Endometrium (tissue), 2 donors: ENCODE measurements around the gene BID.
"Not testable (repeated sequence)": the region's sequence is repeated elsewhere in the genome, so short reads cannot be mapped to it uniquely, and the experiment has no call there.

Source experiments
- FAIRE-seq: peaks from 2 replicates; lab custom pipeline; 2012; peaks lifted over from hg19 to GRCh38; lab: Jason Lieb, UNC
- donor health status: control.
- donor health status: control.

The BID gene

GRCh38 chr22:17699696-17700340 lies 74.5 kb downstream of the BID start:
- FAIRE-seq = no peak

DNA sequence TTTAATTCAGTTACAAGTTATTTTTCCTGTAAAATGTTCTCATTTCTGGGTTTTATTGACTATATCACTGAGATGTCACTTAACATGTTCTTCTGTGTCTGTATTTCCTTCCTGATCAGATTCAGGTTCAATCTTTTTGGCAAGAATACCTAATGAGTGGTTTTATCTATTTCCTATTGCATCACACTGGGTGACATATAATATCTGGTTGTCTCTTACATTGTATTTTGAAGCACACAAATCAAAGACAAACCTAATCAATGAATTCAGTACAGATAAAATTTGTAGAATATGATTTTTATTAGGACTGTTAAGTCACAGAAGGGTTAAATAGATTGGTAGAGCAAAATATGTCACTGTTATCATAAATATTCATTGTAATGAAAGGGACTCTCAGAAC lies 75.3 kb downstream of the BID start:
- FAIRE-seq = no peak

DNA sequence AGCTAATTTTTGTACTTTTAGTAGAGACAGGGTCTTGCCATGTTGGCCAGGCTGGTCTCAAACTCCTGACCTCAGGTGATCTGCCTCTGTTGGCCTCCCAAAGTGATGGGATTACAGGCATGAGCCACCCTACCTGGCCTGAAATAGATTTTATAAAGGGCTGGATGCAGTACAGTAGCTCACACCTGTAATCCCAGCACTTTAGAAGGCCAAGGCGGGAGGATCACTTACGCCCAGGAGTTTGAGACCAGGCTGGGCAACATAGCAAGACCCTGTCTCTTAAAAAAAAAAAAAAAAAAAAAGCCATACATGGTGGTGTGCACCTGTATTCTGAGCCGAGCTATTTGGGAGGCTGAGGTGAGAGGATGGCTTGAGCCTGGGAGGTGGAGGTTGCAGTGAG lies 76.0 kb downstream of the BID start:
- not testable (repeated sequence) for FAIRE-seq

DNA sequence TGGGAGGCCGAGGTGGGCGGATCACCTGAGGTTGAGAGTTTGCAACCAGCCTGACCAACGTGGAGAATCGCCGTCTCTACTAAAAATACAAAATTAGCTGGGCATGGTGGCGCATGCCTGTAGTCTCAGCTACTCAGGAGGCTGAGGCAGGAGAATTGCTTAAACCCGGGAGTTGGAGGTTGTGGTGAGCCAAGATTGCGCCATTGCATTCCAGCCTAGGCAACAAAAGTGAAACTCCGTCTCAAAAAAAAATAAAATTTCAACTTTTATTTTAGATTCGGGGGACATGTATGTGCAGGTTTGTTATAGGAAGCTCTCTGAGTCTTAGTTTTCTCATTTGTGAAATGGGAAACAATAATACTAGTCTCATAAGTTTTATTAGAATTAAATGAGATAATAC lies 77.1 kb downstream of the BID start:
- not testable (repeated sequence) for FAIRE-seq

GRCh38 chr22:17695986-17696385 lies 78.3 kb downstream of the BID start:
- FAIRE-seq = no peak

- no peak for FAIRE-seq
Measured at GRCh38 chr22:17694752-17695151, 79.5 kb downstream of the BID start.

GRCh38 chr22:17694193-17694592 lies 80.1 kb downstream of the BID start:
- no peak for FAIRE-seq

GRCh38 chr22:17692841-17693240 lies 81.4 kb downstream of the BID start:
- no peak for FAIRE-seq

- no peak for FAIRE-seq
Measured at GRCh38 chr22:17684245-17684644, 90.0 kb downstream of the BID start.
